ENCODE results near the gene DGKA.
"Not testable (repeated sequence)": the region's sequence is repeated elsewhere in the genome, so short reads cannot be mapped to it uniquely, and the experiment has no call there.

The DGKA gene

DNA sequence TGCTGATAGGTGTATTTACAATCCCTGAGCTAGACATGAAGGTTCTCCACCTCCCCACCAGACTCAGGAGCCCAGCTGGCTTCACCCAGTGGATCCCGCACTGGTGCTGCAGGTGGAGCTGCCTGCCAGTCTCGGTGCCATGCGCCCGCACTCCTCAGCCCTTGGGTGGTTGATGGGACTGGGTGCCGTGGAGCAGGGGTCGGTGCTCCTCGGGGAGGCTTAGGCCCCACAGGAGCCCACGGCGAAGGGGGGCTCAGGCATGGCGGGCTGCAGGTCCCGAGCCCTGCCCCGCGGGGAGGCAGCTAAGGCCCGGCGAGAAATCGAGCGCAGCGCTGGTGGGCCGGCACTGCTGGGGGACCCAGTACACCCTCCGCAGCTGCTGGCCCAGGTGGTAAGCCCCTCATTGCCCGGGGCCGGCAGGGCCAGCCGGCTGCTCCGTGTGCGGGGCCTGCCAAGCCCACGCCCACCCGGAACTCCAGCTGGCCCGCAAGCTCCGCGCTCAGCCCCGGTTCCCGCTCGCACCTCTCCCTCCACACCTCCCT, 69.1 kb downstream of the DGKA start:
- not testable (repeated sequence) for DNase-seq

DNA sequence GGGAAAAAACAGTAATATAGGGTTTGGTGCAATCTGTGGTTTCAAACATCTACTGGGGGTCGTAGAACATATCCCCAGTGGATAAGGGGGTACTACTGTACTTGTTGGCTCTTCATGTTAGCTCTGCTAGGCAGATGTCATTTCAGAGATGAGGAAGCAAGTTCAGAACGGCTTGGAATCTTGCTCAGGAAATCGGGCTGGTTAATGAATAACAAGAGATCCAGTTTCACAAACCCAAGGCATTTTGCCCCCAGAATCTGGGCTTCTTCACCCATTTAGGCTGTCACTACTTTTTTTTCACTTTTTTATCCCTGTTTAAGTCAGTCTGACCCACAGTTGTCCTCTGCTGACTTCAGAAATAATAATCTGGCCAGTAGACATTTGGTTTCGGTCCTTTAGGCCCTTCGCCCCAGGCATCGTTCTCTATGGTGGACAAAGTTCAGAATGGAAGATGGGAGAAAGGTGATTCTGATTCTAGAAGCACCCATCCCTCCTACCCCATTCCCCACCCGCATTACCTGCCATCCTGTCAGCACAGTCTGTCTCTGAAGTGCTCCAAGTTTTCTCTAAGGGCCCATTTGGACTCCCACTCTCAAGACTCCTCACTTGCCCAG, 70.6 kb downstream of the DGKA start:
- no peak for DNase-seq

DNA sequence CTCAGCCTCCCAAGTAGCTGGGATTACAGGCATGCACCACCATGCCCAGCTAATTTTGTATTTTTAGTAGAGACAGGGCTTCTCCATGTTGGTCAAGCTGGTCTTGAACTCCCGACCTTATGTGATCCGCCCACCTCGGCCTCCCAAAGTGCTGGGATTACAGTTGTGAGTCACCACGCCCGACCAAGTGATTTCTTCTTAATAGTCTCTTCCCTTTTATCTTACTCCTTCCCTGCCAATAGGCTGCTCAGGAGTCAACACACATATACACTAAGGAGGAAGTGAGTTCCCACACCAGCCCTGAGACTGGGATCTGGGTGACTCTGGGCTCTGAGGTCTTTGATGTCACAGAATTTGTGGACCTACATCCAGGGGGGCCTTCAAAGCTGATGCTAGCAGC, 72.4 kb downstream of the DGKA start:
- DNase-seq = not testable (repeated sequence)

All from activated CD4-positive, alpha-beta T cell treated with anti-CD3 and anti-CD28 coated beads, Interleukin-2, Interleukin-6, amounts not matched to agents 100 ng/mL and 50 ng/mL, durations not matched to agents 16 hours and 8 hours (primary cell).